Ishikawa (cell line): Measurements from ENCODE around the gene GNB1L.

Experiments
- CEBPB ChIP-seq: IDR thresholded peaks from 2 replicates; pipeline ENCODE4 v1.6.1; 2012
- FOXM1 ChIP-seq: IDR thresholded peaks from 2 replicates; pipeline ENCODE4 v1.6.1; 2012; ENCODE audit warnings: low read depth, borderline replicate concordance
- NFIC ChIP-seq: IDR thresholded peaks from 2 replicates; pipeline ENCODE4 v1.6.1; 2012
- ZBTB7A ChIP-seq: IDR thresholded peaks from 2 replicates; pipeline ENCODE4 v1.6.1; 2012; ENCODE audit warnings: low read depth
- TF ChIP-seq, protein P1 (sequence below): IDR thresholded peaks from 2 replicates; pipeline ENCODE4 v1.6.1; 2012

The GNB1L gene

DNA sequence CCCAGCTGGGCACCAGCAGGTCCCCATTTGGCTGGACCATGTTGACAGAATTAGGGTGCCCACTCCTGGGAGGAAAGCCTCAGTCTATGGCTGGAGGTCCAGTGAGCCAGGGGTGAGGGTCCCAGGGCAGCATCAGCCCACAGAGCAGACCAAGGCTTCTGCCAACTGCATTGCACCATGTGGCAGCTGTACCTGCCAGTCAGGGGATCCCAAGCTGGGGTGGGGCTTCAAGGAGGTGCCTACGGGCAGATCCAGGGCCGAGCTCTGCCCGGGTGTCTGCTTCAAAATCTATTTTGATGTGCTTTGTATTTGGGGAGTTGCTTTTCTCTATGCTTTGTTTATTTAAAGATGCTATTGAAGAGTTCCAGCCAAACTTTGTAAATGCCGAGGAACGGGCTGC, 120.9 kb downstream of the GNB1L start:
- TF ChIP-seq, protein P1, sequence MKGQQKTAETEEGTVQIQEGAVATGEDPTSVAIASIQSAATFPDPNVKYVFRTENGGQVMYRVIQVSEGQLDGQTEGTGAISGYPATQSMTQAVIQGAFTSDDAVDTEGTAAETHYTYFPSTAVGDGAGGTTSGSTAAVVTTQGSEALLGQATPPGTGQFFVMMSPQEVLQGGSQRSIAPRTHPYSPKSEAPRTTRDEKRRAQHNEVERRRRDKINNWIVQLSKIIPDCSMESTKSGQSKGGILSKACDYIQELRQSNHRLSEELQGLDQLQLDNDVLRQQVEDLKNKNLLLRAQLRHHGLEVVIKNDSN: no peak
- TF ChIP-seq FOXM1: no peak
- no peak for TF ChIP-seq ZBTB7A
- no peak for TF ChIP-seq NFIC
- no peak for TF ChIP-seq CEBPB
